Type B pancreatic cell (in vitro differentiated cells): ENCODE measurements around the gene TMEM266. TPM values are rescaled to one million over a fixed set of nuclear protein-coding genes. Genes with fewer than 3 reads are reported as not detected.
A peak's percentile ranks its signal among the peaks of the same experiment; 100 is the strongest.

Experiments used
- DNase-seq: peaks from one replicate; pipeline ENCODE4 v3.0.0; 2021; ENCODE audit warnings: mixed read lengths; ENCODE audit not compliant: unreplicated experiment; ENCODE audit errors: extremely low spot score
- H3K27ac Mint-ChIP-seq: 2 replicates; pipeline ENCODE4 v1.8.0; 2021; ENCODE audit warnings: mild to moderate bottlenecking, mixed read lengths
- H3K27me3 Mint-ChIP-seq: 2 replicates; pipeline ENCODE4 v1.8.0; 2021; ENCODE audit warnings: mixed read lengths
- H3K36me3 Mint-ChIP-seq: 2 replicates; pipeline ENCODE4 v1.8.0; 2021; ENCODE audit warnings: mixed read lengths
- H3K4me1 Mint-ChIP-seq: one replicate; pipeline ENCODE4 v1.8.0; 2021; ENCODE audit warnings: mixed read lengths; ENCODE audit not compliant: unreplicated experiment
- H3K4me3 Mint-ChIP-seq: 2 replicates; pipeline ENCODE4 v1.8.0; 2021; ENCODE audit warnings: mild to moderate bottlenecking, mixed read lengths
- H3K9me3 Mint-ChIP-seq: 2 replicates; pipeline ENCODE4 v1.8.0; 2021; ENCODE audit warnings: mixed read lengths
- CTCF ChIP-seq: fragments of 200-600 bp; sonication (generic); conservative IDR thresholded peaks from 2 replicates; pipeline ENCODE4 v1.5.0; 2021; ENCODE audit warnings: antibody characterized with exemption, mild to moderate bottlenecking
- total RNA-seq: library from RNA; stranded (reverse); gene quantifications from 2 replicates; pipeline ENCODE4 v1.2.1, GENCODE V29; 2021; ENCODE audit warnings: low replicate concordance

Gene TMEM266
- total RNA-seq, 1 donor from 2014 or later: 2.3 TPM

GRCh38 chr15:76184650-76185035 lies 124.9 kb downstream of the TMEM266 start:
- peaks cover 4% of the 10 kb centered on the region for H3K36me3 Mint-ChIP-seq
- no peak overlapping the region for H3K27ac Mint-ChIP-seq
- H3K4me1 Mint-ChIP-seq: peaks cover 8% of the 10 kb centered on the region
- H3K9me3 Mint-ChIP-seq: peaks cover 3% of the 10 kb centered on the region
- DNase-seq: no peak
- no peak for TF ChIP-seq CTCF
- H3K4me3 Mint-ChIP-seq: no peak overlapping the region
- peaks cover 7% of the 10 kb centered on the region for H3K27me3 Mint-ChIP-seq

- Mint-ChIP-seq H3K27me3 (peaks cover 15% of the 10 kb centered on the region), H3K27ac (no peak overlapping the region), H3K4me1 (peaks cover 16% of the 10 kb centered on the region), H3K9me3 (peaks cover 3% of the 10 kb centered on the region), H3K36me3 (peaks cover 4% of the 10 kb centered on the region), H3K4me3 (no peak overlapping the region)
- peak; percentile 67 for TF ChIP-seq CTCF
- no peak for DNase-seq
These were observed 125.9 kb downstream of the TMEM266 start for GRCh38 chr15:76185716-76186115.

GRCh38 chr15:76187163-76187562 lies 127.4 kb downstream of the TMEM266 start:
- Mint-ChIP-seq H3K27ac (no peak overlapping the region), H3K36me3 (peaks cover 4% of the 10 kb centered on the region), H3K4me3 (no peak overlapping the region), H3K9me3 (peaks cover 3% of the 10 kb centered on the region), H3K4me1 (peaks cover 20% of the 10 kb centered on the region), H3K27me3 (peaks cover 16% of the 10 kb centered on the region)
- no peak for TF ChIP-seq CTCF
- DNase-seq: no peak

GRCh38 chr15:76189106-76189505 lies 129.3 kb downstream of the TMEM266 start:
- TF ChIP-seq CTCF: no peak
- no peak overlapping the region for H3K4me3 Mint-ChIP-seq
- peak overlapping the region; percentile 39 for H3K27ac Mint-ChIP-seq
- peaks cover 3% of the 10 kb centered on the region for H3K9me3 Mint-ChIP-seq
- H3K36me3 Mint-ChIP-seq: peaks cover 4% of the 10 kb centered on the region
- H3K4me1 Mint-ChIP-seq: peaks cover 20% of the 10 kb centered on the region
- H3K27me3 Mint-ChIP-seq: peaks cover 16% of the 10 kb centered on the region
- no peak for DNase-seq

GRCh38 chr15:76190070-76190564 lies 130.3 kb downstream of the TMEM266 start:
- H3K9me3 Mint-ChIP-seq: peaks cover 3% of the 10 kb centered on the region
- H3K27ac Mint-ChIP-seq: peak overlapping the region; percentile 76
- no peak for DNase-seq

More at GRCh38 chr15:76190070-76190564, 130.3 kb downstream of the TMEM266 start:
- Mint-ChIP-seq H3K4me1 (peaks cover 23% of the 10 kb centered on the region), H3K36me3 (peaks cover 4% of the 10 kb centered on the region), H3K4me3 (peak overlapping the region; percentile 78), H3K27me3 (peaks cover 16% of the 10 kb centered on the region)
- TF ChIP-seq CTCF: no peak
